HG02870 (cell line): Measurements from ENCODE around the gene OR13C5.
"Not testable (repeated sequence)": the region's sequence is repeated elsewhere in the genome, so short reads cannot be mapped to it uniquely, and the experiment has no call there.

Experiments used
- ATAC-seq: cut with Tn5 transposase; IDR thresholded peaks from one replicate; pipeline ENCODE4 v1.9.1; 2021; ENCODE audit warnings: mild to moderate bottlenecking, moderate library complexity; ENCODE audit not compliant: unreplicated experiment

OR13C5 gene, protein sequence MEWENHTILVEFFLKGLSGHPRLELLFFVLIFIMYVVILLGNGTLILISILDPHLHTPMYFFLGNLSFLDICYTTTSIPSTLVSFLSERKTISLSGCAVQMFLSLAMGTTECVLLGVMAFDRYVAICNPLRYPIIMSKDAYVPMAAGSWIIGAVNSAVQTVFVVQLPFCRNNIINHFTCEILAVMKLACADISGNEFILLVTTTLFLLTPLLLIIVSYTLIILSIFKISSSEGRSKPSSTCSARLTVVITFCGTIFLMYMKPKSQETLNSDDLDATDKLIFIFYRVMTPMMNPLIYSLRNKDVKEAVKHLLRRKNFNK

DNA sequence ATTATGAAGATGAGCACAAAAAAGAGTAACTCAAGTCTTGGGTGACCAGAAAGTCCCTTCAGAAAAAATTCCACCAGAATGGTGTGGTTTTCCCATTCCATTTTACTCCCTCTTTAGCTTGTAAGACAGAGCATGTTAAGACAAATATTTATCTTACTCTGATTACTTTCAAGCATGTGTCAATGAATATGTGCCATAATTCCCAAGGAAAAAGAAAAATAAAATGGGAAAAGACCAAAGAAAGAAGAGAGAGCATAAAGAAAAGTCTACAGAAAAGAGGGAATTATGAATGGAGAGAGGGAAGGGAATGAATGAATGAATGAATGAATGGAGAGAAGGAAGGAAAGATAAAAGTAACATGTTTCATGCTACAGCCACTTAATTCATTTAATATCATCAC is at the start of gene OR13C5:
OR13C5 (minus strand) TSS at position 101 of the 400 bp plus-strand sequence; CDS start at position 101, 0 bp downstream.
- ATAC-seq: not testable (repeated sequence)

GRCh38 chr9:104635456-104635855 is 36.2 kb upstream of the OR13C5 start:
- ATAC-seq: no peak

DNA sequence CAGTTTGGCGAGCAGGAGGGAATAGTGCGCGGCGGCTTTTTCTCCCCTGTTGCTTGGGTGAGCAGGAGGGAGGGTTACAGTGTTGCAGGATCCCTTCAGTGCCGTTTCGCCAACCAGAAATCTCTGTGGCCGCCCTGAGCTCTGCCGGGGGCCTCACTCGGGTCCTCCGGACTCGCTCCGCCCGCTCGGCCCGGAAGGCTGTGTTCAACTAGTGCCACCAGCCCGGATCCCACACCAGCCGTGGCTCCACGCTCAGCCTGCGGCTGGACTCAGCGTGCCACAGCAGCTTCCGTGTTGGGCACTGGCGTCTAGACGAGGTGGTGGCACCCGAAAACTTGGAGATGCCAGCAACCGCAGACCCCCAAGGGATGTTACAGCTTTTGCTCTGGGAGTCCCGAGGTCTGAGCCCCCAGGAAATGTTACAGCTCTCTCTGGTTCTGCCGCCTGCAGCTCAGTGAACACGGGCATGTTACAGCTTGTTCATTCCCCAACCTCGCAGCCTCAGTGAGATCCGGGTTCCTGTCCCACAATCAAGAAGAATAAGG is 34.8 kb upstream of the OR13C5 start:
- ATAC-seq: no peak

DNA sequence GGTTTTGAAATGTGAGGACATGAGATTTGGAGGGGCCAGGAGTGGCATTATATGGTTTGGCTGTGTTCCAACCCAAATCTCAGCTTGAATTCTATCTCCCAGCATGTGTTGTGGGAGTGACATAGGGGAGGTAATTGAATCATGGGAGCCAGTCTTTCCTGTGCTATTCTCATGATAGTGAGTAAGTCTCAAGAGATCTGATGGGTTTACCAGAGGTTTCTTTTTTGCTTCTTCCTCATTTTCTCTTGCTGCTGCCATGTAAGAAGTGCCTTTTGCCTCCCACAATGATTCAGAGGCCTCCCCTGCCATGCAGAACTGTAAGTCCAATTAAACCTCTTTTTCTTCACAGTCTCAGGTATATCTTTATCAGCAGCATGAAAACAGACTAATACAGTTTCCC is 26.8 kb upstream of the OR13C5 start:
- not testable (repeated sequence) for ATAC-seq

DNA sequence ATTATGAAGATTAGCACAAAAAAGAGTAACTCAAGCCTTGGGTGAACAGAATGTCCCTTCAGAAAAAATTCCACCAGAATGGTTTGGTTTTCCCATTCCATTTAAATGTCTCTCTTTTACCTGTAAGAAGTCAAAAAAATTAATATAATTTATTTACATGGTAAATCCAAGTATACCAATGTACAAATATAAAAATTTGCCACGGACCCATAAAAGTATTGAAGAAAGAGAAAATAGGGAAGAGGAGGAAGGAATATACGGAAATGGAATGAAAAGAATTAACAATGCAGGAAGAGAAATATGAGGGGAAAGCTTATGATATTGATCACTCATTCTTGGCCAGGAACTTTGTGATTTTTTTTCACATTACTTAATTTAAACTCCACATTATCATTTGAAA is 18.9 kb upstream of the OR13C5 start, which contains the start of gene OR13C9:
OR13C9 (minus strand) TSS at position 101 of the 400 bp plus-strand sequence; CDS start at position 101, 0 bp downstream.
- ATAC-seq: no peak

DNA sequence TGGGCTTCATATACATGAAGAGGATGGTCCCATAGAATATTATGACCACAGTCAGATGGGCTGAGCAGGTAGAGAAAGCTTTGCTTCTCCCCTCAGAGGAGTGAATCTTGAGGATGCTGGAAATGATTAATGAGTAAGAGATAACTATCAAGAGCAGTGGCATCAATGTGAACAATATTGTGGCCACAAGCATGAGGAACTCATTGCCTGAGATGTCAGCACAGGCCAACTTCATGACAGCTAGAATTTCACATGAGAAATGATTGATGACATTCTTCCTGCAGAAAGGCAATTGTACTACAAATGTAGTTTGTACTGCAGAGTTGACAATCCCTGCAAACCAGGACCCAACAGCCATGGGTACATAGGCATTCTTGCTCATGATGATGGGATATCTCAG is 18.2 kb upstream of the OR13C5 start:
- no peak for ATAC-seq

DNA sequence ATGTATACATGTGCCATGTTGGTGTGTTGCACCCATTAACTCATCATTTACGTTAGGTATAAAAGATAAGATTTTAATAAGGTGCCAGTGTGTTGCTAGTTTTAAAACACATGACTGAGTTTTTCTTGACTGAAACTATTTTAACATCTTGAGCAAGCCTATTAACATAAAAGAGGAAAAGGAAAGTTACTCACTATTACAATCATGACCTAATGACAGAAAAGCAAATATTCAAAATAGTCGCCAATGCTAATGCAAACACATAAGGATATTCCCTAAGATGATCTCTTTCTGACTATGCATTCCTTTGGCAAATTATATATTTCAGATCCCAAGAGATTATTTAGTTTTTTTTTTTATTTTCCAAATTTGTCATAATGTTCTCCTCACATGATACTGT is 12.0 kb upstream of the OR13C5 start:
- ATAC-seq: no peak

GRCh38 chr9:104608336-104608735 is 9.1 kb upstream of the OR13C5 start:
- ATAC-seq: no peak

GRCh38 chr9:104606152-104606551 is 6.9 kb upstream of the OR13C5 start:
- ATAC-seq: no peak

DNA sequence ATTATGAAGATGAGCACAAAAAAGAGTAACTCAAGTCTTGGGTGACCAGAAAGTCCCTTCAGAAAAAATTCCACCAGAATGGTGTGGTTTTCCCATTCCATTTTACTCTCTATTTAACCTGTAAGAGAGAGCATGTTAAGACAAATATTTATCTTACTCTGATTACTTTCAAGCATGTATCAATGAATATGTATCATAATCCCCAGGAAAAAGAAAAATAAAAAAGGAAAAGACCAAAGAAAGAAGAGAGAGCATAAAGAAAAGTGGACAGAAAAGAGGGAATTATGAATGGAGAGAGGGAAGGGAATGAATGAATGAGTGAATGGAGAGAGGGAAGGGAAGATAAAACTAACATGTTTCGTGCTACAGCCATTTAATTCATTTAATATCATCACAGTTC is 6.3 kb upstream of the OR13C5 start, which contains the start of gene OR13C2:
OR13C2 (minus strand) TSS at position 101 of the 400 bp plus-strand sequence; CDS start at position 101, 0 bp downstream.
- not testable (repeated sequence) for ATAC-seq

DNA sequence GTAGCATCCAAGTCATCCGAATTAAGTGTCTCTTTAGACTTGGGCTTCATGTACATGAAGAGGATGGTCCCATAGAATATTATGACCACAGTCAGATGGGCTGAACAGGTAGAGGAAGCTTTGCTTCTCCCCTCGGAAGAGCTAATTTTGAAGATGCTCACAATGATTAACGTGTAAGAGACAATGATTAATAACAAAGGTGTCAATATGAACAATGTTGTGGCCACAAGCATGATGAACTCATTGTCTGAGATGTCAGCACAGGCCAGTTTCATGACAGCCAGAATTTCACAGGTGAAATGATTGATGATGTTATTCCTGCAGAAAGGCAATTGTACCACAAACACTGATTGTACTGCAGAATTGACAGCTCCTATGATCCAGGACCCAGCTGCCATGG is 5.6 kb upstream of the OR13C5 start:
- ATAC-seq: no peak

GRCh38 chr9:104598749-104599148 is 464 bp downstream of the OR13C5 start:
- ATAC-seq: not testable (repeated sequence)

GRCh38 chr9:104589626-104590025 is 9.6 kb downstream of the OR13C5 start:
- no peak for ATAC-seq

DNA sequence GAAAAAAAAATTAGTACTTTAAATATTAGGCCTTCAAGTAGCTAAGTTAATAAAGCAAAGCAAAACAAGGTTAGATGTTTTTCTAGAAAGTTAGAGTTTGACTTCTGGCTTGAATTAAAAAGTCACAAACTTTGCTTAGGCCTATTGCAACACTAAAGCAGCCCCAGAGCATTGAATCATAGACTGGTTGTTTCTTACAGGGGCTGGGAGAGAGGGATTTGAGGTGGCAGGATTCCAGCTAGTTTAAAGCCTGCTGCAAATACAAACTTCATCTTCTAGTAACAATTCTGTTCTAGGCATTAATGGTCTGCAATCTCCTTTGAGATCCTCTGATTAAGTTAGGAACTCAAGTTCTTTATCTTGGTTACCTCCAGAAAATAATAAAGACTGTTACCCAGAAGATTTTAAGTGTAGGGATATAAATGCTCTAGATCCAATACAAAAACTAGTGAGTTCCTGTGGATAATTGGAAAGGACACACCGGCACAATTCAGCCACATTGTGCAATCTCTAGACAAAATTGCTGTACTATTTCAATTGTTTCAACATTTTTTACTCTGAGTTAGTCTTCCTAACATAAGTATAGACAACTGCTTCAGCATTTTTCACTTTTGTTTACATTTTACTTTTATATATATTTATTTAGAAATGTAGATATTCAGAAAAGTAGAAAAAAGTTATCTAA is 12.6 kb downstream of the OR13C5 start:
- ATAC-seq: no peak

- no peak for ATAC-seq
Observed at GRCh38 chr9:104580562-104580961, 18.7 kb downstream of the OR13C5 start.

GRCh38 chr9:104577263-104577662 is 21.9 kb downstream of the OR13C5 start:
- no peak for ATAC-seq

DNA sequence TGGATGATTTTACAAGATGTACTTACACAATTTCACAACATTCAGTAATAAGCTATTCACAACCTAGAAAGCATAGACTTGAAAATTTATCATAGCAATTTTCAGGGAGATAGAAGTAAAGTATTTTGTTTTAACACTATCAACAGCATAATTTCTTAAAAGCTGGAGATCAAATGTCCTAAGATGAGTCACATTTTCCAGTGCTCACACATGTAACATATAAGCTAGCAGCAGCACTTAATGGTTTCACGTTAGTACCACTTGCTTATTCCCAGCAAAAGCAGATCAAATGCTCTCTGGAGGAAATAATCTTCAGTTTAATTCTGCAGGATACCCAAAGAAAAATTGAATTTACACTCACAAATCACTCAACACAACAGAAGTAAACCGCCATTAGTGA is 23.8 kb downstream of the OR13C5 start:
- no peak for ATAC-seq

DNA sequence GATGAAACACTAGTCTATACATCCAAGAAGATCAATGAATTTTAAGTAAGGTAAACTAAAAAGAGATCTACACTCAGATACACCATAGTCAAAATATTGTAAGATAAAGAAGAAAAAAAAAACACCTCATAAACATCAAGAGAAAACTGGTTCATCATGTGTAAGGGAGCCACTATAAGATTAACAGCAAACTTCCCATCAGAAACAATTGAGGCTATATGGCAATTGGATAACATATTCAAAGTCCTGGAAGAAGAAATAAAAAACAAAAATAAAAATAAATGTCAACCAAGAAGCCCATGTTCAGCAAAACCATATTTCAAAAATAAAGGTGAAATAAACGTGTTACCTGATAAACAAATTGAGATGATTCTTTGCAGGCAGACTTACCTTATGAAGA is 26.6 kb downstream of the OR13C5 start:
- ATAC-seq: no peak

DNA sequence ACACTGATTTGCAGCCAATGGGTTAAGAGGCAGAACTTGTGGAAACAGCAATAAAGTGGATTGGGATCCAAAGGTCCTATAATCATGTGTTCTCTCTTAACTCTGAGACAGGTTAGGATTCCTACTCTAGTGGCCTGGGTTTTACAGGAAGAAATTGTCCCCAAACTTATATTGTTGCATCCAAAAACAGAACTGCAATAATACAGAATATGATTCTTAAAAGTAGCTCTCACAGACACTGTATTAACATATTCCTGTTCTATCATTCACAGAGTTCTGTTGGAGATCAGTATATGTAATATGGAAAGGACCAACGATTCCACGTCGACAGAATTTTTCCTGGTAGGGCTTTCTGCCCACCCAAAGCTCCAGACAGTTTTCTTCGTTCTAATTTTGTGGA is 30.3 kb downstream of the OR13C5 start, which contains the start of gene OR13C8:
OR13C8 (plus strand) TSS at position 301 of the 400 bp plus-strand sequence; CDS start at position 301, 0 bp downstream.
- ATAC-seq: no peak

GRCh38 chr9:104564358-104564757 is 34.9 kb downstream of the OR13C5 start:
- no peak for ATAC-seq

DNA sequence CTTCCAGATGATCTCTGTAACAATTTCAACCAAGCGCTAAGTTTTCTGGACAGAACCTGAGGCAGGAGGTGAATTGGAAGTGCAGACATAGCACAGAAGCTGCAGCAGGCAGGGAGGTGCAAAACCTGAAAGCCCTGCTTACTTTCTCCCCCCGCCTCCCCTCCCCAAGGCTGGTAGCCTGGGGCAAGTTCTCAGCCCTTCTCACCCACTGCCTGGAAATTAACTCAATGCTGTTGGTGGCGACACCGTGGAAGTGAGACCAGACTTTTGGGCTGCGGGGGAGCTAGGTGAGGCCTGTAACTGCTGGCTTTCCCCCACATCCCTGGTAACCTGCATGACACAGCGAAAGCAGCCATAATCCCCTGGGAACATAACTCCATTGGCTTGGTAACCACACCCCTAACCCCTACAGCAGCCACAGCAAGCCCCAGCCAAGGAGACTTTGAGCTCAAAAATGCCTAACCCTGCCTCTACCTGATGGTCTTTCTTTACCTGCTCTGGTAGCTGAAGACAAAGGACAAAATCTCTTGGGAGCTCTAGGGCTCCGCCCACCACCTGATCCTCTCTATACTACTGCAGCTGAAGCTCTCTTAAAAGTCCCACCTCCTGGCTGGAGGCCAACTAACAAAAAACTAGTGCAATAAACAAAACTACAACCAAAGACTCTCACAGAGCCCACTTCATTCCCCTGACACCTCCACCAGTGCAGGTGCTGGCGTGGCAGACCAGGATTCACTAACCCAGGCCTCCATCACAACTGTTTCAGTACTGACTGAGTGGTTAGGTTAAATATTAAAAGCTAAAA is 42.2 kb downstream of the OR13C5 start:
- no peak for ATAC-seq
